ENCODE results near the gene TMEM114. TPM values are rescaled to one million over a fixed set of nuclear protein-coding genes. Genes with fewer than 3 reads are reported as not detected.

TMEM114 gene
- total RNA-seq, 1 experiment from 2014 or later = not detected

DNA sequence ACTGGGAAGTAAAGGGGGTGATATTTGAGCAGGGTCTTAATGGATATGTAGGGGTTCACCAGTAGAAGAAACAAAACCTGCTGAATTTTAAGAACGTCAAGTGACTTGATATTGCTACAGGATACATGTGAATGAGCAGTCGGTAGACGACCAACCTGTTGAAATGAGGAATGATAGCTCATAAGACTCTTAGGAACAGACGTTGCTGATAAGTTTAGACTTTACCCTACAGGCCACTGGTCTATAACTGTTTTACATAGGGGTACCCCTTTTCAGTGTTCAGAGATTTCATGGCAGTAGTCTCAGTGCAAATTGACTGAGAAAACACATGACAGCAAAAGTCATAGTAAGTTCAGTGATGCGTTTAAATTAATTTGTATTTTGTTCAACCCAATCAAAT is 45.9 kb downstream of the TMEM114 start:
- H3K4me3 ChIP-seq (ENCODE audit: low read depth in 2 of 2, low read length in 2 of 2) = no peak overlapping the region
- POLR2A ChIA-PET = no interaction called here
- peaks cover 21% of the 10 kb centered on the region for H3K27me3 ChIP-seq (ENCODE audit: control insufficient read depth, insufficient read depth, low read length)
- H3K9me3 ChIP-seq (ENCODE audit: control insufficient read depth, insufficient read depth, low read depth, low read length) = no peaks in the 10 kb centered on the region
- CTCF ChIA-PET = no interaction called here
- no TSS peak for BruUV-seq (replicated peaks)
- no peaks in the 10 kb centered on the region for H3K36me3 ChIP-seq (ENCODE audit: control insufficient read depth, insufficient read depth, low read length)
- in situ Hi-C loops (cut with HindIII; ENCODE audit: low pct_unique_long_range_greater_than_20kb, low sequenced_read_pairs) = no loop called here
- intact Hi-C loops (cut with micrococcal nuclease; ENCODE audit: unreplicated experiment) = no loop called here
- no peak for ATAC-seq
- no peaks in the 10 kb centered on the region for H3K4me1 ChIP-seq (ENCODE audit: control insufficient read depth, insufficient read depth, low read length)
- DNase-seq (ENCODE audit: low read depth, low spot score) = no peak
- TF ChIP-seq SIN3A (IDR thresholded peaks at IDR 0.05; ENCODE audit: borderline replicate concordance, insufficient read depth, low read depth, low read length) = no peak
- TF ChIP-seq, protein P1, sequence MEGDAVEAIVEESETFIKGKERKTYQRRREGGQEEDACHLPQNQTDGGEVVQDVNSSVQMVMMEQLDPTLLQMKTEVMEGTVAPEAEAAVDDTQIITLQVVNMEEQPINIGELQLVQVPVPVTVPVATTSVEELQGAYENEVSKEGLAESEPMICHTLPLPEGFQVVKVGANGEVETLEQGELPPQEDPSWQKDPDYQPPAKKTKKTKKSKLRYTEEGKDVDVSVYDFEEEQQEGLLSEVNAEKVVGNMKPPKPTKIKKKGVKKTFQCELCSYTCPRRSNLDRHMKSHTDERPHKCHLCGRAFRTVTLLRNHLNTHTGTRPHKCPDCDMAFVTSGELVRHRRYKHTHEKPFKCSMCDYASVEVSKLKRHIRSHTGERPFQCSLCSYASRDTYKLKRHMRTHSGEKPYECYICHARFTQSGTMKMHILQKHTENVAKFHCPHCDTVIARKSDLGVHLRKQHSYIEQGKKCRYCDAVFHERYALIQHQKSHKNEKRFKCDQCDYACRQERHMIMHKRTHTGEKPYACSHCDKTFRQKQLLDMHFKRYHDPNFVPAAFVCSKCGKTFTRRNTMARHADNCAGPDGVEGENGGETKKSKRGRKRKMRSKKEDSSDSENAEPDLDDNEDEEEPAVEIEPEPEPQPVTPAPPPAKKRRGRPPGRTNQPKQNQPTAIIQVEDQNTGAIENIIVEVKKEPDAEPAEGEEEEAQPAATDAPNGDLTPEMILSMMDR (IDR thresholded peaks at IDR 0.05) = no peak
- TF ChIP-seq, protein P2, sequence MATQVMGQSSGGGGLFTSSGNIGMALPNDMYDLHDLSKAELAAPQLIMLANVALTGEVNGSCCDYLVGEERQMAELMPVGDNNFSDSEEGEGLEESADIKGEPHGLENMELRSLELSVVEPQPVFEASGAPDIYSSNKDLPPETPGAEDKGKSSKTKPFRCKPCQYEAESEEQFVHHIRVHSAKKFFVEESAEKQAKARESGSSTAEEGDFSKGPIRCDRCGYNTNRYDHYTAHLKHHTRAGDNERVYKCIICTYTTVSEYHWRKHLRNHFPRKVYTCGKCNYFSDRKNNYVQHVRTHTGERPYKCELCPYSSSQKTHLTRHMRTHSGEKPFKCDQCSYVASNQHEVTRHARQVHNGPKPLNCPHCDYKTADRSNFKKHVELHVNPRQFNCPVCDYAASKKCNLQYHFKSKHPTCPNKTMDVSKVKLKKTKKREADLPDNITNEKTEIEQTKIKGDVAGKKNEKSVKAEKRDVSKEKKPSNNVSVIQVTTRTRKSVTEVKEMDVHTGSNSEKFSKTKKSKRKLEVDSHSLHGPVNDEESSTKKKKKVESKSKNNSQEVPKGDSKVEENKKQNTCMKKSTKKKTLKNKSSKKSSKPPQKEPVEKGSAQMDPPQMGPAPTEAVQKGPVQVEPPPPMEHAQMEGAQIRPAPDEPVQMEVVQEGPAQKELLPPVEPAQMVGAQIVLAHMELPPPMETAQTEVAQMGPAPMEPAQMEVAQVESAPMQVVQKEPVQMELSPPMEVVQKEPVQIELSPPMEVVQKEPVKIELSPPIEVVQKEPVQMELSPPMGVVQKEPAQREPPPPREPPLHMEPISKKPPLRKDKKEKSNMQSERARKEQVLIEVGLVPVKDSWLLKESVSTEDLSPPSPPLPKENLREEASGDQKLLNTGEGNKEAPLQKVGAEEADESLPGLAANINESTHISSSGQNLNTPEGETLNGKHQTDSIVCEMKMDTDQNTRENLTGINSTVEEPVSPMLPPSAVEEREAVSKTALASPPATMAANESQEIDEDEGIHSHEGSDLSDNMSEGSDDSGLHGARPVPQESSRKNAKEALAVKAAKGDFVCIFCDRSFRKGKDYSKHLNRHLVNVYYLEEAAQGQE (IDR thresholded peaks at IDR 0.05; ENCODE audit: insufficient read depth in 1 of 2, low read depth in 2 of 2, low read length in 1 of 2) = no peak
- TF ChIP-seq POLR2AphosphoS5 (IDR thresholded peaks at IDR 0.05; ENCODE audit: low read depth, low read length) = no peak
- TF ChIP-seq TCF7L2 (IDR thresholded peaks at IDR 0.05; ENCODE audit: low read depth, low read length) = no peak
- H3K27ac ChIP-seq (ENCODE audit: low read length) = no peak overlapping the region

DNA sequence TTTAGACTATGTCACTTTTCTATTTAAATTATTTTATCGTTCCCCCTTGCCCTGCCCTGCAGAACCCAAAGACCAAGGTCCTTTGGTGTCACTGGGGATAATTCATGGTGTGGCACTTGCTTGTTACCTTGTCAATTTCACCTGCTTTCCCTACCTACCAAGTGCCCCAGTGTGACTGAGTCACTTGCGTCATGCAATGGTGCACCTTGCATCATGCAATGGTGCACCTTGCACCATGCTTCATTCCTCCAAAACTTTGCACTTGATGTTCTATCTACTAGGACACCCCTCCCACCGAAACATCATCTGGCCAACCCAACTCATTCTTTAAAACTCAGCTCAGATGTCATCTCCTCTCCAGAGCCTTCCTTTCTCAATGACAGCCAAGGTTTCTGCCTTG is 47.1 kb downstream of the TMEM114 start:
- BruUV-seq (replicated peaks) = no TSS peak
- in situ Hi-C loops (cut with HindIII; ENCODE audit: low pct_unique_long_range_greater_than_20kb, low sequenced_read_pairs) = no loop called here
- intact Hi-C loops (cut with micrococcal nuclease; ENCODE audit: unreplicated experiment) = no loop called here
- CTCF ChIA-PET = no interaction called here
- Histone ChIP-seq H3K27me3 (ENCODE audit: control insufficient read depth, insufficient read depth, low read length) (peaks cover 23% of the 10 kb centered on the region), H3K4me1 (ENCODE audit: control insufficient read depth, insufficient read depth, low read length) (no peaks in the 10 kb centered on the region), H3K27ac (ENCODE audit: low read length) (no peak overlapping the region), H3K9me3 (ENCODE audit: control insufficient read depth, insufficient read depth, low read depth, low read length) (no peaks in the 10 kb centered on the region), H3K4me3 (ENCODE audit: low read depth in 2 of 2, low read length in 2 of 2) (no peak overlapping the region), H3K36me3 (ENCODE audit: control insufficient read depth, insufficient read depth, low read length) (no peaks in the 10 kb centered on the region)
- ATAC-seq = no peak
- POLR2A ChIA-PET = no interaction called here
- no peak for DNase-seq (ENCODE audit: low read depth, low spot score)
- TF ChIP-seq SIN3A (IDR thresholded peaks at IDR 0.05; ENCODE audit: borderline replicate concordance, insufficient read depth, low read depth, low read length) (no peak), TCF7L2 (IDR thresholded peaks at IDR 0.05; ENCODE audit: low read depth, low read length) (no peak), POLR2AphosphoS5 (IDR thresholded peaks at IDR 0.05; ENCODE audit: low read depth, low read length) (no peak)
- TF ChIP-seq, protein P1 (IDR thresholded peaks at IDR 0.05) = no peak
- TF ChIP-seq, protein P2 (IDR thresholded peaks at IDR 0.05; ENCODE audit: insufficient read depth in 1 of 2, low read depth in 2 of 2, low read length in 1 of 2) = no peak
